Caco-2 (cell line): ENCODE measurements around the gene GMPPA. TPM values are rescaled to one million over a fixed set of nuclear protein-coding genes. Genes with fewer than 3 reads are reported as not detected.

Source experiments
- BruUV-seq: library from RNA; stranded (reverse); fragments of 400-500 nt; replicated peaks from 2 replicates; lab custom pipeline; 2021; lab: Mats Ljungman, UMichigan
- CTCF ChIA-PET: fragments of 300-600 bp; sonication (Branson Sonifier 250); formaldehyde crosslinking; loops from one replicate; lab custom pipeline; 2022; ENCODE audit warnings: antibody characterized with exemption; lab: Charles Lee
- POLR2A ChIA-PET: fragments of 300-600 bp; sonication (Branson Sonifier 250); formaldehyde crosslinking; loops from one replicate; lab custom pipeline; 2022; ENCODE audit warnings: antibody characterized with exemption; lab: Charles Lee
- DNase-seq, 2 experiments: peaks; one replicate each; pipeline versions ENCODE4 v3.0.0 to v3.0.0-alpha.2; 2020 to 2022
- H3K27me3 ChIP-seq: replicated peaks from 2 replicates; pipeline ENCODE4 v1.6.0; 2011; ENCODE audit warnings: low read length; ENCODE audit not compliant: control insufficient read depth, insufficient read depth
- H3K36me3 ChIP-seq: 2 replicates; pipeline ENCODE4 v1.5.1; 2011; ENCODE audit warnings: low read length; ENCODE audit not compliant: control insufficient read depth, insufficient read depth
- H3K4me1 ChIP-seq: fragments of 250-450 bp; sonication (Bioruptor Pico); 2 replicates; pipeline ENCODE4 v1.5.1; 2020; ENCODE audit warnings: mild to moderate bottlenecking
- H3K4me3 ChIP-seq: 2 replicates; pipeline ENCODE4 v1.5.1; 2011; ENCODE audit warnings: low read depth, mild to moderate bottlenecking, control low read depth, low read length
- H3K9me3 ChIP-seq: fragments of 250-450 bp; sonication (Bioruptor Pico); 2 replicates; pipeline ENCODE4 v1.5.1; 2020; ENCODE audit warnings: mild to moderate bottlenecking, moderate library complexity
- H3K27ac Mint-ChIP-seq: one replicate; pipeline ENCODE4 v1.8.0; 2022; ENCODE audit warnings: mixed read lengths; ENCODE audit not compliant: unreplicated experiment
- H3K27me3 Mint-ChIP-seq: one replicate; pipeline ENCODE4 v1.8.0; 2022; ENCODE audit warnings: mixed read lengths; ENCODE audit not compliant: insufficient read depth, unreplicated experiment
- H3K36me3 Mint-ChIP-seq: one replicate; pipeline ENCODE4 v1.8.0; 2022; ENCODE audit warnings: mild to moderate bottlenecking, mixed read lengths; ENCODE audit not compliant: insufficient read depth, unreplicated experiment
- H3K4me1 Mint-ChIP-seq: one replicate; pipeline ENCODE4 v1.8.0; 2022; ENCODE audit warnings: low read depth, mixed read lengths; ENCODE audit not compliant: unreplicated experiment
- H3K4me3 Mint-ChIP-seq: one replicate; pipeline ENCODE4 v1.8.0; 2022; ENCODE audit warnings: mild to moderate bottlenecking, moderate library complexity, mixed read lengths; ENCODE audit not compliant: unreplicated experiment
- H3K9me3 Mint-ChIP-seq: one replicate; pipeline ENCODE4 v1.8.0; 2022; ENCODE audit warnings: mixed read lengths; ENCODE audit not compliant: unreplicated experiment
- intact Hi-C: fragments of 100-400 bp; cut with micrococcal nuclease; formaldehyde crosslinking; loops from one replicate; pipeline ENCODE4 v1.10.0; 2022; ENCODE audit not compliant: unreplicated experiment
- total RNA-seq: library from RNA; stranded (reverse); gene quantifications from 2 replicates; pipeline ENCODE4 v1.2.3, GENCODE V29; 2022
- TF ChIP-seq, protein P1 (sequence below), 2 experiments: fragments of 200-600 bp in 1 of 2; IDR thresholded peaks; 1 replicate in 1 of 2; 2 replicates in 1 of 2; pipeline versions ENCODE4 v1.5.1 to v1.8.0; 2011 to 2022; ENCODE audit warnings: antibody characterized with exemption in 1 of 2, control low read depth in 1 of 2, inconsistent platforms in 1 of 2, low read depth in 1 of 2, low read length in 1 of 2, mild to moderate bottlenecking in 1 of 2, moderate library complexity in 1 of 2; ENCODE audit not compliant: insufficient read depth in 1 of 2, severe bottlenecking in 1 of 2, unreplicated experiment in 1 of 2

Gene GMPPA
- total RNA-seq, 1 experiment from 2014 or later, result 53.7 TPM

DNA sequence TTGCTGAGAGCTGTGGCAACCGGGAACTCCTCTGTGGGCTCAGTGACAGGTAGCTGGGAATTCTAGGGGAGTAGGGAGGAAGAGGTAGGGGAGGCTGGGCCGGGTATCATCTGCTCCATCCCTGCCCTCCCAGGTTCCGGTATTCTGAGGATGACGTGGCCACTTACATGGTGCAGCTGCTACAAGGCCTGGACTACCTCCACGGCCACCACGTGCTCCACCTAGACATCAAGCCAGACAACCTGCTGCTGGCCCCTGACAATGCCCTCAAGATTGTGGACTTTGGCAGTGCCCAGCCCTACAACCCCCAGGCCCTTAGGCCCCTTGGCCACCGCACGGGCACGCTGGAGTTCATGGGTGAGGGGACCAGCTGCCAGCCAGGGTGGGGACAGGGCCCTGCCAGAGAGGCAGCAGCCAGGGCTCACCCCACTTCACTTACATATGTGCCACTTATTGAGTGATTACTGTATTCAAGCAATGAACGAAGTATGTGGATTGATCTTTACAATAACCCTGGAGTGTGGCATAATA lies 8.0 kb upstream of the GMPPA start:
- Histone ChIP-seq H3K36me3 (no peaks in the 10 kb centered on the region), H3K9me3 (no peaks in the 10 kb centered on the region), H3K27me3 (no peaks in the 10 kb centered on the region), H3K4me1 (peaks cover 3% of the 10 kb centered on the region; the same call in 1 of the 2 replicates), H3K4me3 (no peak overlapping the region)
- Mint-ChIP-seq H3K36me3 (no peaks in the 10 kb centered on the region), H3K9me3 (no peaks in the 10 kb centered on the region), H3K27me3 (peaks cover 20% of the 10 kb centered on the region), H3K27ac (no peak overlapping the region), H3K4me3 (no peak overlapping the region), H3K4me1 (no peaks in the 10 kb centered on the region)
- TF ChIP-seq, protein P1, sequence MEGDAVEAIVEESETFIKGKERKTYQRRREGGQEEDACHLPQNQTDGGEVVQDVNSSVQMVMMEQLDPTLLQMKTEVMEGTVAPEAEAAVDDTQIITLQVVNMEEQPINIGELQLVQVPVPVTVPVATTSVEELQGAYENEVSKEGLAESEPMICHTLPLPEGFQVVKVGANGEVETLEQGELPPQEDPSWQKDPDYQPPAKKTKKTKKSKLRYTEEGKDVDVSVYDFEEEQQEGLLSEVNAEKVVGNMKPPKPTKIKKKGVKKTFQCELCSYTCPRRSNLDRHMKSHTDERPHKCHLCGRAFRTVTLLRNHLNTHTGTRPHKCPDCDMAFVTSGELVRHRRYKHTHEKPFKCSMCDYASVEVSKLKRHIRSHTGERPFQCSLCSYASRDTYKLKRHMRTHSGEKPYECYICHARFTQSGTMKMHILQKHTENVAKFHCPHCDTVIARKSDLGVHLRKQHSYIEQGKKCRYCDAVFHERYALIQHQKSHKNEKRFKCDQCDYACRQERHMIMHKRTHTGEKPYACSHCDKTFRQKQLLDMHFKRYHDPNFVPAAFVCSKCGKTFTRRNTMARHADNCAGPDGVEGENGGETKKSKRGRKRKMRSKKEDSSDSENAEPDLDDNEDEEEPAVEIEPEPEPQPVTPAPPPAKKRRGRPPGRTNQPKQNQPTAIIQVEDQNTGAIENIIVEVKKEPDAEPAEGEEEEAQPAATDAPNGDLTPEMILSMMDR (IDR thresholded peaks at IDR 0.05; ENCODE audit: insufficient read depth in 1 of 2, low read depth in 1 of 2, low read length in 1 of 2, severe bottlenecking in 1 of 2, unreplicated experiment in 1 of 2), result no peak
- DNase-seq, result no peak
- intact Hi-C loops, result no loop called here
- BruUV-seq, result no TSS peak
- CTCF ChIA-PET, result interaction anchor here (2.4 kb wide), 1 partner anchor 39 kb away, joined by 14 read pairs; no protein-coding TSS in a partner anchor
- POLR2A ChIA-PET, result no interaction called here

DNA sequence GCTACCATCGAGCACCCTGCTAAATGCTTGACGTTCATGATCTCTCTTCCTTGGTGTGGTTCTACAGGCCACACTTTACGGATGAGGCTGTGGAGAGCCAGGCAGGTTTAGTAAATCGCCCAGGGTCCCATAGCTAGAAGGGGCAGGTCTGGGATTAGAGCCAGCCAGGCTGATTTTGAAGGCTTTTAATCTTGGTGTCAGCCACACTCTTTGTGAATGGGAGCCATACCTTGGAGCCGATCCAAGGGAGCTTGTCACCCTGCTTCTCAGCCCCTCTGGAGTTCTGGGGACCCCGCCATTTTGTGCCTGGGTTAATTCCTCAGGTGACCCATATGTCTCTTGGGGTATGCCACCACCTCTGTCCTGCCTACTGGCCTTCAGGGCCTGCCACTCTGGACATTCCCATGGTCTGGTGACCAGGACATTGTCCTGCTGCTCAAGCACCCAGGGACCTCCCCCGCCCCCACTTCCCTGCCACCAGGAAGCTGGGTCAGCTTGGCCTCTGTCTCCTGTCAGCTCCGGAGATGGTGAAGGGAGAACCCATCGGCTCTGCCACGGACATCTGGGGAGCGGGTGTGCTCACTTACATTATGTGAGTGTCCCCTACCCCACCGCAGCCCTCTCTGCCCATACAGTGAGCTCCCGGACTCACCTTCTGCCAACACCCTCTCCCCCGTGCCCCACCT lies 7.3 kb upstream of the GMPPA start:
- no peaks in the 10 kb centered on the region for H3K36me3 ChIP-seq
- BruUV-seq, result no TSS peak
- Mint-ChIP-seq H3K27ac (no peak overlapping the region), H3K4me3 (no peak overlapping the region), H3K4me1 (no peaks in the 10 kb centered on the region), H3K36me3 (no peaks in the 10 kb centered on the region), H3K27me3 (peaks cover 20% of the 10 kb centered on the region), H3K9me3 (no peaks in the 10 kb centered on the region)
- DNase-seq, result no peak
- intact Hi-C loops, result no loop called here
- H3K4me3 ChIP-seq, result no peak overlapping the region
- no peaks in the 10 kb centered on the region for H3K4me1 ChIP-seq
- POLR2A ChIA-PET, result no interaction called here
- no peaks in the 10 kb centered on the region for H3K9me3 ChIP-seq
- TF ChIP-seq, protein P1 (IDR thresholded peaks at IDR 0.05; ENCODE audit: insufficient read depth in 1 of 2, low read depth in 1 of 2, low read length in 1 of 2, severe bottlenecking in 1 of 2, unreplicated experiment in 1 of 2), result no peak
- no peaks in the 10 kb centered on the region for H3K27me3 ChIP-seq
- CTCF ChIA-PET, result interaction anchor here (1.1 to 2.4 kb wide), 3 partner anchors 19 to 39 kb away, joined by 4 to 14 read pairs (median 5); no protein-coding TSS in a partner anchor

DNA sequence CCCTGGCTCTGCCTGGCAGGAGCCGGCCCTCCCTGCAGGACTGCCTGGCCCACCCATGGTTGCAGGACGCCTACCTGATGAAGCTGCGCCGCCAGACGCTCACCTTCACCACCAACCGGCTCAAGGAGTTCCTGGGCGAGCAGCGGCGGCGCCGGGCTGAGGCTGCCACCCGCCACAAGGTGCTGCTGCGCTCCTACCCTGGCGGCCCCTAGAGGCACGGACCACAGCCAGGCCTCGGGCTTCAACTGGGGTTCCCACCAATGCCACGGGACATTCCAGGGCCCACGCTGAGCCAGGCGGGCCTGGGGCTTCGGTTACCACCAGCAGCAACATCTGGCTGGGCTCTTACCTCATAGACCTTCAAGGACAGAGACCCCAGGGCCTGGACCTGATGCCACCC lies 6.1 kb upstream of the GMPPA start:
- Mint-ChIP-seq H3K27me3 (peaks cover 15% of the 10 kb centered on the region), H3K9me3 (no peaks in the 10 kb centered on the region), H3K36me3 (no peaks in the 10 kb centered on the region), H3K4me1 (no peaks in the 10 kb centered on the region), H3K27ac (no peak overlapping the region), H3K4me3 (no peak overlapping the region)
- Histone ChIP-seq H3K36me3 (no peaks in the 10 kb centered on the region), H3K27me3 (no peaks in the 10 kb centered on the region), H3K4me3 (no peak overlapping the region), H3K9me3 (no peaks in the 10 kb centered on the region), H3K4me1 (0 out of 2 replicates have a peak, but pooled peaks cover 5% of the 10 kb centered on the region)
- BruUV-seq, result no TSS peak
- no peak for DNase-seq
- ChIA-PET CTCF (interaction anchor here (0.5 to 2.4 kb wide), 5 partner anchors 17 to 106 kb away, joined by 4 to 14 read pairs (median 5); partner anchors contain the start of gene ASIC4), POLR2A (no interaction called here)
- TF ChIP-seq, protein P1 (IDR thresholded peaks at IDR 0.05; ENCODE audit: insufficient read depth in 1 of 2, low read depth in 1 of 2, low read length in 1 of 2, severe bottlenecking in 1 of 2, unreplicated experiment in 1 of 2), result peak in 1 of 2 experiments; percentile 19
- intact Hi-C loops, result no loop called here
